DMS153 treated with DMSO at 0.1 percent for 48 hours (cell line): ENCODE data around the gene LOXHD1.

ENCODE experiments used
- DNase-seq: peaks from one replicate; lab custom pipeline; 2025; ENCODE audit not compliant: unreplicated experiment; lab: John Stamatoyannopoulos, UW

Gene LOXHD1

GRCh38 chr18:46458472-46458871 is 198.5 kb downstream of the LOXHD1 start:
- no peak for DNase-seq

DNA sequence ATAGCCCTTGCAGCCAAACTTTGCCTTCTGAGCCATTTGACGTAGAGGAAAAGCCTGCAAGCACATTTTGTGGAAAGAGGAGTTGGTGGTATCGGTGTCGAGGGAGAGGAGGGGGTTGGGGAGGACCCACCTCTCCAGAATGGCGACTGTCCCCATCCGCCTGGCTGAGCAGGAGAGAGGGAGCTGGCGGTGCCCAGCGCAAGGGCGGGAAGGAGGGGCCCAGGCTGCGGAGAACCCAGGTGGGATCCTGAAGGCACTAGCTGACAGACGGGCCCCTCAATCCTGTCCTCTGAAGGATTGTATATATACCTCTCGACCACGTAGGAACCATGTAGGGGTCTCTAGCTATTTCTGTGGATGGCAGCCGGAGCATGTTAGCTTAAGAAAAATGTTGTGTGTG is 200.3 kb downstream of the LOXHD1 start:
- DNase-seq: no peak

DNA sequence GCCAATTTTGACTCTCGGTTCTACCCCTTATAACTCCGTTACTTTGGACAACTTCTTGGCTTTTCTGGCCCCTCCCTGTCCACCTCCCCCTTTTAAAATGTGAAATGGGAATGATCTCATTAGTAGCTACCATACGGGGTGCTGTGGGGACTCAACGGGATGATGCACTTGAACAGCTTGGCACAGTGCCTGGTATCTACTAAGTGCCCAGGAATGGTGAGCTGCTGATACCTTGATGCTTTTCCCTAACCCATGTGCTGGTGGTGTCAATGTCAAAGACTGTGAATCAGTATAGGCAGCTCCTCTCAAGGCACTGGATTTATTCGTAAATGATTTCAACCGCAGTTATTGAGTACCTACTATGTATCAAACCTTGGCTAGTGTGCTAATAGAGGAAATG is 204.2 kb downstream of the LOXHD1 start:
- DNase-seq: no peak

GRCh38 chr18:46449499-46449898 is 207.5 kb downstream of the LOXHD1 start:
- DNase-seq: no peak

- DNase-seq: no peak
Observed at GRCh38 chr18:46449033-46449432, 208.0 kb downstream of the LOXHD1 start.

- no peak for DNase-seq
Observed at GRCh38 chr18:46448347-46448746, 208.7 kb downstream of the LOXHD1 start.

DNA sequence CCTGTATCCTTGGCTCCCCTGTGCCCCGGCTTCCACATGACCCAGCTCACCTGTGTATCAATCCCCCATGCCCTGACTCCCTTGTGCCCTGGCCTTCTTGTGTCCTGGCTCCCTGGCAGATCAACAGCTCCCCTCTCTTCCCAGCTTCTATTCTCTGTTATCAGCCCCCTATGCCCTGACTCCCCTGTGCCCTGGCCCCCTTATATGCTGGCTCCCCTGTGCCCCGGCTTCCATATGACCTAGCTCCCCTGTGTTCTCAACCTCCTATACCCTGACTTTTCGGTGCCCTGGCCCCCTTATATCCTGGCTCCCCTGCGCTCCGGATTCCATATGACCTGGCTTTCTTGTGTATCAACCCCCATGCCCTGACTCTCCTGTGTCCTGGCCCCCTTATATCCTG is 209.2 kb downstream of the LOXHD1 start:
- DNase-seq: no peak

DNA sequence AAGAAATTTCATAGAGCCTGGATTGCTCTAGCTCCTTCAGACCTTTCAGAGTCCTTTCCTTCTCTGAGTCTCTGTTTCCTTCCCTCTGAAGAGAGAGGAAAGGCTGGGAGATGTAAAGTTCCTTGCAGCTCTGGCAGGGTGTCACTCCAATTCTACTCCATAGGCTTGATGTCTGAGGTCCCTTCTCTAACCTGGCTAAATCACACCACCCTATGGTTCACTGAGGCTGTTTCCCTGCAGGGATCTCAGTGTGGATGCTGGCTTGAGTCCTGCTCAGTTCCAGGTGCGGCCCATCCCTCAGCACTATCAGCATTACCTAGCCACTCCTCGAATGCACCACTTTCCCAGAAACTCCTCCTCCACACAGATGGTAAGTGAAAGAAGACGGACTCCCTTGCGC is 209.7 kb downstream of the LOXHD1 start:
- no peak for DNase-seq

GRCh38 chr18:46445522-46446313 is 211.3 kb downstream of the LOXHD1 start:
- no peak for DNase-seq

DNA sequence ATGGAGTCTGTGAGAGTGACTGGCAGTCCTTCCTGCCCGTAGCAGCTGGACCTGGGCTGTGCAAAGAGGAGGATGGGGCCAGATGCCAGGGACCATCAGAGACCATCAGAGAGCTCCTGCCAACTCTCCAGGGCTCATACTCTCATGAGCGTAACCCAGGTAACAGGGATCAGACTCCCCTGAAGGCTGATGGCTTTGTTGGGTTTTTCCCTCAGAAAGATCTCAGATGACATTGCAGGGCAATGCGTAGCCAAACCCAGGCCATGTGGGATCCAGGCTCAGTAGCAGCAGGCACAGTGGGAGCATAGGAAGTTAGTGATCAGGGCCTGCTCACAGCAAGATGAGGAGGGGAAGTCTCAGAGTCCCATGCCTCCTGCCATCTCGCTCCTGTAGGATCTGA is 218.0 kb downstream of the LOXHD1 start:
- DNase-seq: no peak

GRCh38 chr18:46437061-46437460 is 220.0 kb downstream of the LOXHD1 start:
- DNase-seq: no peak

DNA sequence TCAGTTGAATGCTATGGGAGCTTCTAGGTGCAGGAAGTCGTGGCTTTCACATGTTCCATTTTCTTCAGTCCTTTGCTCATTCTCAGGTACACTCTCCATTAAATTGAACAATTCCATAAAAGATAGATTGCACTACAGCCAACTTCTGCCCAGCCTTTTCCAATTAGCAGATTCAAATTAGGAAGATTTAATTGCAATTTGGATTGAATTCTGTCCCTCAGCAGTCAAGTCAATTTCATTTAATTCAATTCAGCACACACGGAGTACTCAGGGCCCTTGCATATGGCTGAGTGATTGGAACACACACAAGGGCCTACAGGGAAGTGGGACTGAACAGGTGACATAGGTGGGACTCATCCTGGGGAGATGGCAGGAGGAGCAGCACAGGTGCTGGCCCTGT is 220.4 kb downstream of the LOXHD1 start:
- DNase-seq: no peak

DNA sequence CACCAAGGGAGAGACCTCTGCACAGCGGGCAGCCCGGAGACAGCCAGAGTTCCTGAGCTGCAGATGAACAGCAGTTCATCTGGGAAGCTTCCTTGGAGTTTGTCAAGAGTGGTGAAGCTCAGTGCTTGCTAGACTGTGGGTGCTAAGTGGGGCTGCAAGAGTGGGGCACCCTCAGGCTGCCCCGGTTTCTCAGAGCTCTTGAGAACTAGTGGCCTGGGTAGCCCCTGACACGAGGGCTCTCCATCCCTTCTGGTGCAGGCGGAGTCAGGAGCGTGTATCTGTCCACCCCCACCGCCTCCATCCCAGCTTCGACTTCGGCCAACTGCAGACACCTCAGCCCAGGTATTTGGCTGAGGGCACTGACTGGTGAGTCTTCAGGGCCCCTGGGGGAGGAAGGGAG is 222.0 kb downstream of the LOXHD1 start:
- DNase-seq: no peak

- no peak for DNase-seq
Observed at GRCh38 chr18:46434629-46435028, 222.4 kb downstream of the LOXHD1 start.

GRCh38 chr18:46433121-46433826 is 223.7 kb downstream of the LOXHD1 start:
- DNase-seq: no peak

DNA sequence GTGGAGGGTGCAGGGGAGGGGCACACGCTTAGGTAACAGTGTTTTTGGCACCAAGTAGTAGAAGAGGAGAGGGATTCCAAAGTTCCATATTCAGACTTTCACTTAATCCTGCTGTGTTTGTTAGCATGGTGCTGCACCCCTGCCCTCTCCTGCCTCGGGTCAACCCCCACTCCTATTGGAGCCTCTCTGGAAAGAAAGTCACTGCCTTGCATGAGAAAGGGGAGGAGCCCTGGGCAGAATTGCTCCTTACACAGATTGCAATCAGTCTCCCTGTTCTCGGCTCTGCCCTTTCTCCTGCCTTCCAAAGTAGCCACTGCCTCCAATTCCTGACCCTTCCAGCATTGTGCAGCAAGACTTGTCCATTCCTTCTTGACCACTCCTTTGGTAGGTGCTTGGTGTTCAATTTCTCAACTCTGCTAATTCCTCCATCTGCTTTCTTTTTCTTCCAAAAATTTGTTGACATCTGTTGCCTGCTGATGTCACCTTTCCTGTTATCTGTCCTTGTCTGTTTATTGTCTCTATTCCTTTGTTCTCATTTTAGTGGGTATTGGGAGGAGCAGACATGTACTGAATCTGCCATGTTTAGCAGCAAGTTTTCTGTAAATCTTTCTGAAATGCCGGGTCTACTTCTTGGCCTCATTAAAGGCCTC is 225.4 kb downstream of the LOXHD1 start:
- DNase-seq: no peak

DNA sequence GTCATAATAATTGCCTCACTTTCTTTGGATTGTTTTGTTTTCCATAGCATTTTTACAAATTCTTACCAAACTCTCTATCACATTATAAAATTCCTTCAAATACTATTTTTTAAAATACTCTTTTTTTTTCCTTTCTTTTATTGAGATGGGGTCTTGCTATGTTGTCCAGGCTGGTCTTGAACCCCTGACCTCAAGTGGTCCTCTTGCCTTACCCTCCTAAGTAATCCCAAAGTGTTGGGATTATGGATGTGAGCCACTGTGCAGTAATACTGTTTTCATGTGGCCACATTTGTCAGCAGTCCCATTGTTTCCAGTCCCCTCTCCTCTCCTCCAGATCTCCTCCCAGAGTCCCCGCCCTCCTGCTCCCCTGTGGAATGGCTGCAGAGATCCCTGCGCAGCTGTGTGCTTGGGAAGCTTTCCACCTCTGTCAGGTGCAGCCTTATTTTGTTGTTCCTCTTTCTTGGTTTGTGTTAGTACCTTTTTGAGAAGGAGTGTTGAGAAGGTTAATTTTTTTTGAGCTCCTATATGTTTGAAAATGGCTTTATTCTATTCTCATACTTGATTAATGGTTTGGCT is 227.3 kb downstream of the LOXHD1 start:
- no peak for DNase-seq

GRCh38 chr18:46429130-46429529 is 227.9 kb downstream of the LOXHD1 start:
- no peak for DNase-seq

- DNase-seq: no peak
Observed at GRCh38 chr18:46428368-46428767, 228.7 kb downstream of the LOXHD1 start.

DNA sequence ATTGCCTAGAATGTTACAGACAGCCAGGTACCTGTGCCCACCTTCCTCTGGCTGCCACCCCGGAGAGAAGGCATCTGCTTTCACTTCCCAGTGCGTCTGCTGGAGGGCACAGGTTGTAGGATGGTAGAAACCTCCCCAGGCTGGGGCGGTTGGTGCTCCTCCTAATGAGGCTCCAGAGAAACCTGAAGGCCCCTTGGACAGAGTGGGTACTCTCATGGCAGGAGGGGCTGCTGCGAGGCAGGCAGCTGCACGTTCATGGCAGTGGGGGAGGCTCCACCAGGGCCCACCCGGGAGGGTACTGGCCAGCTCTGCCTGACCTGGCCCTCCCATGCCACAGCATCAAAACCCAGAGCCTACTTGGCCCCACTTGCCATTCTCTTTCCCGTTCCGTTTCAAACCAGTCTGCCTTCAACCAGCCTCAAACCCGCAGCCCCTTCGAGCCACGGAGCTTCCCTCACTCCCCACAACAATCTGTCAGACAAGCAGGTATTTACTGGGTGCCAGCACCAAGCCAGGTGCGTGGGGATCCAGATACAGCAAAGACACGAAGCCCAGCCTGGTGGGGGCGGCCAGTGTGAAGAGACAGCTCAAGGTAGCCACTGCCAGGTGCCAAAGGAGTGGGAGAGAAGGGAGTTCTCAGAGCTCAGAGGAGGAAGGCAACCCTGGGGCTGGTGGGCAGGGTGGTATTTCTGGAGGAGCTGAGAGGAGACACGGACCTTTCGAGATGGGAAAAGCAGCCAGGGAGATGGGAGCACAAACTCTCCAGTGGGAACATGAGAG is 229.6 kb downstream of the LOXHD1 start:
- DNase-seq: no peak
